GM19397 (cell line): ENCODE results near the gene BCAS3.
"Not testable (repeated sequence)": the region's sequence is repeated elsewhere in the genome, so short reads cannot be mapped to it uniquely, and the experiment has no call there.

Experiments used
- ATAC-seq: cut with Tn5 transposase; IDR thresholded peaks from one replicate; pipeline ENCODE4 v1.9.1; 2021; ENCODE audit warnings: mild to moderate bottlenecking, moderate library complexity; ENCODE audit not compliant: unreplicated experiment

BCAS3 gene

GRCh38 chr17:61352408-61352770, 674.7 kb downstream of the BCAS3 start:
- ATAC-seq: no peak

GRCh38 chr17:61352781-61353491, 675.3 kb downstream of the BCAS3 start:
- ATAC-seq: no peak

GRCh38 chr17:61353615-61354014, 676.0 kb downstream of the BCAS3 start:
- ATAC-seq: no peak

GRCh38 chr17:61354895-61355874, 677.5 kb downstream of the BCAS3 start:
- ATAC-seq: no peak

- not testable (repeated sequence) for ATAC-seq
Observed at GRCh38 chr17:61357061-61357460, 679.4 kb downstream of the BCAS3 start.

- not testable (repeated sequence) for ATAC-seq
Observed at GRCh38 chr17:61359513-61359912, 681.9 kb downstream of the BCAS3 start.

GRCh38 chr17:61360318-61360943, 682.8 kb downstream of the BCAS3 start:
- no peak for ATAC-seq

GRCh38 chr17:61361084-61361483, 683.4 kb downstream of the BCAS3 start:
- no peak for ATAC-seq

- no peak for ATAC-seq
Observed at GRCh38 chr17:61362396-61362795, 684.7 kb downstream of the BCAS3 start.

- ATAC-seq: no peak
Observed at GRCh38 chr17:61362852-61363600, 685.4 kb downstream of the BCAS3 start.

- ATAC-seq: no peak
Observed at GRCh38 chr17:61363601-61364462, 686.2 kb downstream of the BCAS3 start.

GRCh38 chr17:61364463-61364846, 686.8 kb downstream of the BCAS3 start:
- no peak for ATAC-seq

GRCh38 chr17:61366076-61366714, 688.5 kb downstream of the BCAS3 start:
- no peak for ATAC-seq

GRCh38 chr17:61366715-61367413, 689.2 kb downstream of the BCAS3 start:
- ATAC-seq: no peak

- ATAC-seq: no peak
Observed at GRCh38 chr17:61368049-61368831, 690.6 kb downstream of the BCAS3 start.

GRCh38 chr17:61368832-61369450, 691.3 kb downstream of the BCAS3 start:
- ATAC-seq: no peak

- ATAC-seq: no peak
Observed at GRCh38 chr17:61369751-61370150, 692.1 kb downstream of the BCAS3 start.

GRCh38 chr17:61371179-61371578, 693.5 kb downstream of the BCAS3 start:
- ATAC-seq: no peak
